Testis (tissue), 3 donors: ENCODE measurements around the gene IGF1R. TPM values are rescaled to one million over a fixed set of nuclear protein-coding genes. Genes with fewer than 3 reads are reported as not detected.

Source experiments
- DNase-seq: peaks from one replicate; pipeline ENCODE4 v3.0.0-alpha.2; 2019
- H3K27ac ChIP-seq, 2 donors: fragments of 200-600 bp; sonication (generic); one replicate each; pipeline ENCODE4 v1.5.1; 2019
- H3K27me3 ChIP-seq: fragments of 200-600 bp; sonication (generic); one replicate; pipeline ENCODE4 v1.5.1; 2019
- H3K36me3 ChIP-seq: fragments of 200-600 bp; sonication (generic); one replicate; pipeline ENCODE4 v1.5.1; 2017; ENCODE audit warnings: low read depth; ENCODE audit errors: missing control alignments
- H3K4me1 ChIP-seq: fragments of 200-600 bp; sonication (generic); one replicate; pipeline ENCODE4 v1.5.1; 2019
- H3K4me3 ChIP-seq, 2 donors: fragments of 200-600 bp; sonication (generic); one replicate each; pipeline ENCODE4 v1.5.1; 2017 to 2019
- H3K9me3 ChIP-seq: fragments of 200-600 bp; sonication (generic); one replicate; pipeline ENCODE4 v1.5.1; 2017
- POLR2A ChIP-seq: fragments of 450-650 bp; IDR thresholded peaks from one replicate; pipeline ENCODE4 v1.6.1; 2017; ENCODE audit warnings: antibody characterized with exemption, mild to moderate bottlenecking, moderate library complexity
- WGBS, 2 donors: methylation state at CpG; one replicate each; pipeline ENCODE4 v1.1.5; 2018; 5-methylcytosine and 5-hydroxymethylcytosine counted together
- intact Hi-C: fragments of 100-400 bp; cut with DNase I; formaldehyde crosslinking; loops from one replicate; pipeline ENCODE4 v1.15.1; 2023; ENCODE audit warnings: low total_unique reads
- polyA plus RNA-seq: library from polyadenylated mRNA; stranded (reverse); fragments of 350-450 nt; fragmentation: Illumina TruSeq; extraction: RNeasy Lipid Tissue Mini Kit (QIAGEN cat#74804); gene quantifications from one replicate; pipeline ENCODE4 v1.2.3, GENCODE V29; 2014; ENCODE audit warnings: low read depth, low replicate concordance; ENCODE audit not compliant: insufficient read depth
- total RNA-seq, 2 donors: library from RNA; depleted of rRNA; stranded (reverse); fragments of >200 nt; gene quantifications; one replicate each; pipeline ENCODE4 v1.2.3, GENCODE V29; 2016
- TF ChIP-seq, protein P1 (sequence below), 3 experiments: fragments of 450-650 bp in 2 of 3; fragments of 200-600 bp in 1 of 3; sonication (generic) in 1 of 3; IDR thresholded peaks; one replicate each; pipeline ENCODE4 v1.5.1; 2016 to 2019; ENCODE audit warnings: antibody characterized with exemption in 3 of 3, mild to moderate bottlenecking in 2 of 3, moderate library complexity in 1 of 3

IGF1R gene
- total and polyA plus RNA-seq, 3 donors from 2014 or later, result 25.8 to 172 (median 157) TPM

DNA sequence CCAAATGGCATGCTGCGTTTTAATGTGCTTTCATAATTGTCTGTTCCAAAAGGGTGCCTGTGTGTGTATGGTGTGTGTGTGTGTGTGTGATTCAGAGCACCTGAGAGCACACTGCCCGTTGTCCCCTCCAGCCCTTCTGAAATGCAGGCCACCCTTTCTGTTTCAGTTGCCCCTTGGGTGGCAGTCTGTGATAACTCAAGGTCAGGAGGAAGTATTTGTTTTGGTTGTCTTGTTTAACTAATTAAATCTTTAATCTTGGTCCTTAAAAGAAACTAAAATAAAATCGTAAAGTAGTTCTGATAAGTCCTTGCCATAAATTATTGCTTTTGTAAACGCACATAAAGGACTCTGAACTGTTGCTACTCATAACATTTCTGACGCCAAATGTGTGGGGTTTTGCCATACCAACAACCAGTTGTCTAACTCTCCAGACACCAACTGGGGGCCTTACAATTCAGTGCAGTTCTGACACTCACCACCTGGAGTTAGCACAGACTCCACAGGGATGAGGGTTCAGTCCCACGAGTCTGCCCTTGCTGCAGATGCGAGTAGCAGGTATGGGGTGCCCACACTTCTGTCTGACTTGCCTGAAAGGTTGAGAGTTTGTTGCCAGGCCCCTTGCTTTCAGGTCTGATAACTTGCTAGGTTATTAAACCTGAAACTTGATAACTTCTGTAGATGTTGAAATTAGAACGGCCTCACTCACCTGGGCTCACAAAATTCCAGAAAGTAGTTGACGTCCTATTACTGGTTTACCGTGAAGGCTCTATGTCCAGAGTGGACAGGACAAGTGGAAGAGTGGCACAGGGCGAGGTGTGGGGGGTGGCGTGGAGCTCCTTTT is 157.3 kb downstream of the IGF1R start:
- no peak for TF ChIP-seq POLR2A
- TF ChIP-seq, protein P1, sequence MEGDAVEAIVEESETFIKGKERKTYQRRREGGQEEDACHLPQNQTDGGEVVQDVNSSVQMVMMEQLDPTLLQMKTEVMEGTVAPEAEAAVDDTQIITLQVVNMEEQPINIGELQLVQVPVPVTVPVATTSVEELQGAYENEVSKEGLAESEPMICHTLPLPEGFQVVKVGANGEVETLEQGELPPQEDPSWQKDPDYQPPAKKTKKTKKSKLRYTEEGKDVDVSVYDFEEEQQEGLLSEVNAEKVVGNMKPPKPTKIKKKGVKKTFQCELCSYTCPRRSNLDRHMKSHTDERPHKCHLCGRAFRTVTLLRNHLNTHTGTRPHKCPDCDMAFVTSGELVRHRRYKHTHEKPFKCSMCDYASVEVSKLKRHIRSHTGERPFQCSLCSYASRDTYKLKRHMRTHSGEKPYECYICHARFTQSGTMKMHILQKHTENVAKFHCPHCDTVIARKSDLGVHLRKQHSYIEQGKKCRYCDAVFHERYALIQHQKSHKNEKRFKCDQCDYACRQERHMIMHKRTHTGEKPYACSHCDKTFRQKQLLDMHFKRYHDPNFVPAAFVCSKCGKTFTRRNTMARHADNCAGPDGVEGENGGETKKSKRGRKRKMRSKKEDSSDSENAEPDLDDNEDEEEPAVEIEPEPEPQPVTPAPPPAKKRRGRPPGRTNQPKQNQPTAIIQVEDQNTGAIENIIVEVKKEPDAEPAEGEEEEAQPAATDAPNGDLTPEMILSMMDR (IDR thresholded peaks at IDR 0.05), result no peak
- no peaks in the 10 kb centered on the region for H3K36me3 ChIP-seq
- H3K27me3 ChIP-seq, result no peaks in the 10 kb centered on the region
- intact Hi-C loops, result no loop called here
- no peak overlapping the region for H3K4me3 ChIP-seq
- 65 to 78% methylated on average over 12 of the region's 12 CpGs for WGBS, 2 donors
- no peaks in the 10 kb centered on the region for H3K9me3 ChIP-seq
- no peak overlapping the region for H3K27ac ChIP-seq
- no peak for DNase-seq
- H3K4me1 ChIP-seq, result peaks cover 15% of the 10 kb centered on the region

DNA sequence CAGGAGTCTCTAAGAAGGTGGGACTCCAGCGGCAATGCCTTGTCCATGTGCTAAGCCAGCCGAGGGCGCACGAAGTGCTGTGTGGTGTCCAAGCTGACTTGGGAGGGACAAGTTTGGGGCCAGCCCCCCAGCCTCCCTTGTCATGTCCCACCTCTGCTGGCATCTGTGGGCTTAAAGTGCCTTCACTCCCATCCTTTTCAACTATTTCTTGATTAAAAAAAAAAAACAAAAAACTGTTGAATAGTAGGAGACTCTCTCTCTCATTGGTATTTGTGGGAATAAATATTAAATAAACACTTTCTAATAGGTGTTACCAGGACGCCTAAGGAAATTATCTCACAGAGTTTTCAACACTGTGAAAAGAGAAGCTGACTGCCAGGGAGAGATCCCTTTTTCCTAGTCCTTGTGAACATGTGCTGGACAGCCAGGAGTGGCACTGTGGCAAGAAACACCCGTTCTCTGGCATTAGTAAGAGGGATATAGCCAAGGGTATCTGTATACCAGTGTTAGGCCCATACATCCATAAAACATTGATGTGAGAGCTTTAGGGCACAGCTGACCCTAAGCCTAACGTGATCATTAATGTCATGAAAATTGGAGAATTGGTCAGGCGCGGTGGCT is 158.0 kb downstream of the IGF1R start:
- Histone ChIP-seq H3K36me3 (no peaks in the 10 kb centered on the region), H3K27me3 (no peaks in the 10 kb centered on the region), H3K4me3 (no peak overlapping the region), H3K4me1 (peaks cover 8% of the 10 kb centered on the region), H3K27ac (no peak overlapping the region), H3K9me3 (no peaks in the 10 kb centered on the region)
- intact Hi-C loops, result no loop called here
- DNase-seq, result no peak
- TF ChIP-seq POLR2A, result no peak
- TF ChIP-seq, protein P1 (IDR thresholded peaks at IDR 0.05), result no peak
- WGBS, 2 donors, result 85 to 94% methylated on average over 9 of the region's 9 CpGs

DNA sequence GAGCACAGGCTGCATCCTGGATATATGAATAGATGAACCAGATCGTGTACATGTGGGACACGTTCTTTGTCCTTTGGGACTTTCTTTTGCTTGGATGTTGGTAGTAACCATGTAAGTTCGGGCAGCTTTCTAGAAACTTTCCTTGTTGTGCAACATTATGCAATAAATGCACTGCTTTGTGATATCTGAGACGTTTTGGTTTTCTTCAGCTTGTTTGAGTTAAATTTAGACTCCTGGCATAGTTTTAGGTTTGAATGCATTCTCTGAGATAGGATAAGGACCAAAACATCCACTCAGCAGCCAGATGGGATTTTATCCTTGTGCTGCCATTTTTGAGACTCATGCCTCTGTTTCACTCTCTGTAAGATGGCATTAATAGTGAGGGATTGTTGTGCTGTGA is 158.9 kb downstream of the IGF1R start:
- no peaks in the 10 kb centered on the region for H3K27me3 ChIP-seq
- WGBS, 2 donors, result 38 to 44% methylated on average over 4 of the region's 4 CpGs
- no peak for TF ChIP-seq POLR2A
- TF ChIP-seq, protein P1 (IDR thresholded peaks at IDR 0.05), result no peak
- H3K4me1 ChIP-seq, result no peaks in the 10 kb centered on the region
- no peaks in the 10 kb centered on the region for H3K36me3 ChIP-seq
- no peak overlapping the region for H3K27ac ChIP-seq
- DNase-seq, result no peak
- intact Hi-C loops, result no loop called here
- H3K9me3 ChIP-seq, result no peaks in the 10 kb centered on the region
- no peak overlapping the region for H3K4me3 ChIP-seq

DNA sequence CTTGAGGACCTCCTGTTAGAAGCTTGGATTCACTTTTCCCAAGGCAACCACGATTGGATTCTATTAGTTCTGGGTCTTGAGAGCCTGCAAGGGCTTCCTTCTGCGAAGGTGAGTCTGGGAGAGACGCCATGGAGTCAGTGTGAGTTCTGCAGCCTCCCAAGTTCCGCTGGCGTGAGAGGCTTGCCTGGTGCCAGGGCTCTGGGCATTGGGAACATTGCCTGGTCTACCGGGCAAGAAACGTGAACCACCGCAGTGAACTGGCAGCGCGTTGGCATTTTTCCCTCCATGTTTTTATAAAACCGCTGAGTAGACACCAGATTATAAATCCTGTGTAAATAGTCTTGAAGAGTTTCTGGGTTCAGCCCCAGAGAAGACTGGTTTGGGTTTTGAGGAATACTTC is 160.9 kb downstream of the IGF1R start:
- TF ChIP-seq POLR2A, result no peak
- TF ChIP-seq, protein P1 (IDR thresholded peaks at IDR 0.05), result no peak
- intact Hi-C loops, result no loop called here
- DNase-seq, result no peak
- Histone ChIP-seq H3K4me1 (peaks cover 3% of the 10 kb centered on the region), H3K36me3 (no peaks in the 10 kb centered on the region), H3K27ac (no peak overlapping the region), H3K4me3 (no peak overlapping the region), H3K9me3 (no peaks in the 10 kb centered on the region), H3K27me3 (no peaks in the 10 kb centered on the region)
- 92 to 98% methylated on average over 10 of the region's 11 CpGs for WGBS, 2 donors
